OCI-LY3 (cell line): Measurements from ENCODE around the gene CTNNA3.

Experiments used
- H2AFZ ChIP-seq: fragments of 200-600, 300-600 bp; shearing (Covaris generic); 2 replicates; pipeline ENCODE4 v1.6.0; 2014; ENCODE audit warnings: antibody characterized with exemption, low read depth, low read length
- H3K27ac ChIP-seq: fragments of 200-600, 300-600 bp; sonication (generic); 2 replicates; pipeline ENCODE4 v1.5.1; 2014; ENCODE audit warnings: mild to moderate bottlenecking, low read length, moderate library complexity, mixed read lengths
- H3K27me3 ChIP-seq: fragments of 200-600, 300-600 bp; sonication (generic); 2 replicates; pipeline ENCODE4 v1.6.1; 2014; ENCODE audit warnings: low read depth, low read length, mixed read lengths
- H3K36me3 ChIP-seq: fragments of 200-600, 300-600 bp; sonication (generic); replicated peaks from 2 replicates; pipeline ENCODE3; 2014; ENCODE audit warnings: low read depth, low read length, mixed read lengths
- H3K4me1 ChIP-seq: fragments of 300-600, 200-600 bp; sonication (generic); 2 replicates; pipeline ENCODE4 v1.6.1; 2014; ENCODE audit warnings: low read length, mixed read lengths
- H3K4me2 ChIP-seq: fragments of 200-600, 300-600 bp; sonication (generic); 2 replicates; pipeline ENCODE4 v1.6.1; 2014; ENCODE audit warnings: low read length, mixed read lengths
- H3K4me3 ChIP-seq: fragments of 300-600, 200-600 bp; sonication (generic); 2 replicates; pipeline ENCODE4 v1.5.1; 2014; ENCODE audit warnings: antibody characterized with exemption, mild to moderate bottlenecking, low read length, moderate library complexity
- H3K79me2 ChIP-seq: fragments of 300-600, 200-600 bp; shearing (Covaris generic); 2 replicates; pipeline ENCODE4 v1.6.1; 2014; ENCODE audit warnings: mild to moderate bottlenecking, low read length, mixed read lengths
- H3K9ac ChIP-seq: fragments of 300-600, 200-600 bp; shearing (Covaris generic); 2 replicates; pipeline ENCODE4 v1.6.0; 2014; ENCODE audit warnings: mild to moderate bottlenecking, low read length, moderate library complexity
- H3K9me3 ChIP-seq: fragments of 200-600, 300-600 bp; shearing (Covaris generic); 2 replicates; pipeline ENCODE4 v1.6.1; 2014; ENCODE audit warnings: low read length, mixed read lengths; ENCODE audit not compliant: insufficient read depth
- H4K20me1 ChIP-seq: fragments of 200-600, 300-600 bp; sonication (generic); 2 replicates; pipeline ENCODE4 v1.6.1; 2016; ENCODE audit warnings: low read length, mixed read lengths; ENCODE audit not compliant: insufficient read depth
- CTCF ChIP-seq: fragments of 200-600, 300-600 bp; sonication (generic); IDR thresholded peaks from 2 replicates; pipeline ENCODE4 v1.5.1; 2014; ENCODE audit warnings: antibody characterized with exemption, low read length, low read depth
- EZH2phosphoT487 ChIP-seq: fragments of 200-600 bp; shearing (Covaris generic); IDR thresholded peaks from 2 replicates; pipeline ENCODE4 v1.6.1; 2018; ENCODE audit warnings: antibody characterized with exemption, mixed run types, low read depth

Gene CTNNA3

GRCh38 chr10:67225226-67225625 lies 470.8 kb downstream of the CTNNA3 start:
- Histone ChIP-seq H2AFZ (no peak overlapping the region), H3K27me3 (no peaks in the 10 kb centered on the region), H3K79me2 (no peaks in the 10 kb centered on the region), H3K9me3 (no peaks in the 10 kb centered on the region), H3K9ac (no peak overlapping the region), H3K36me3 (no peaks in the 10 kb centered on the region), H4K20me1 (no peaks in the 10 kb centered on the region), H3K27ac (no peak overlapping the region), H3K4me3 (no peak overlapping the region), H3K4me1 (no peaks in the 10 kb centered on the region), H3K4me2 (no peak overlapping the region)
- no peak for TF ChIP-seq CTCF
- TF ChIP-seq EZH2phosphoT487: no peak

DNA sequence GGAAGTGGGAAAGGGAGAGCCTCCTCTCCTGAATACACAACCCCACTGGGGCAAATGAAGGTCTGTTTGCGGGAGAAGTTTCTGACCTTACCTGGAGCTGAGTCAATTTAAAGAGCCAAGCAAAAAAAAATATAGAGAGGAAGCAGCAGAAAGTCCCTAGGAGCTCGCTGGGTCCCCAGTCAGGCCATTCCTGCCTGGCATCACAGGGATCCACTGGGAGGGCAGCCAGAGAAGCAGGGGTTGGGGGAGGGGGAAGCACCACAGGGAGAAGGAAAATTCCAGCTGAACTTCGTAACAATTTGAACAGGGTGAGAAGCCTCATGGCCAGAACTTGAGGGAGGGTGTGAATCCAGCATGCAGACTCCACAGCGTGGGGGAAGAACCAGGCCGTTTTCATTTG lies 471.4 kb downstream of the CTNNA3 start:
- H3K4me3 ChIP-seq: no peak overlapping the region
- H3K4me1 ChIP-seq: no peaks in the 10 kb centered on the region
- no peaks in the 10 kb centered on the region for H3K27me3 ChIP-seq
- TF ChIP-seq CTCF (no peak), EZH2phosphoT487 (no peak)
- H3K9ac ChIP-seq: no peak overlapping the region
- H3K27ac ChIP-seq: no peak overlapping the region
- no peaks in the 10 kb centered on the region for H3K79me2 ChIP-seq
- H3K36me3 ChIP-seq: no peaks in the 10 kb centered on the region
- H4K20me1 ChIP-seq: no peaks in the 10 kb centered on the region
- no peak overlapping the region for H3K4me2 ChIP-seq
- H2AFZ ChIP-seq: no peak overlapping the region
- H3K9me3 ChIP-seq: no peaks in the 10 kb centered on the region

DNA sequence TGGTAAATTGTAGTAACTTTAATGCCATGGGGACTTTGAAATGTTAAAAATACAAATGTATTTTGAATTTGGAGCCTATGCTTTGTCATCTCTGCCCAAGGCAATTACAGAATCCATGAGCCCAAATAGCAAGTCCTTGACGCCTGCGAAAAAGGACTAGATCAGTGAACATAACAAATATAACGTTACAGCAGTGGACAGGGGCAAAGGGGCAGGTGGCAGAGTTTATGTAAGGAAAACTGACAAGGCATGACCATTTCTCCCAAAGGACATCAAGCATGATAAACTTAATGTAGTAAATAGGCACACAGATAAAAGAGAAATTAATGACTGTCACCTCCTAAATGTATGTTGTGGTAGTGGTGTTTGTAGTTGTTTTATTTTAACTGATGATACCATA lies 473.1 kb downstream of the CTNNA3 start:
- TF ChIP-seq EZH2phosphoT487 (no peak), CTCF (no peak)
- no peaks in the 10 kb centered on the region for H3K36me3 ChIP-seq
- H3K9ac ChIP-seq: no peak overlapping the region
- no peaks in the 10 kb centered on the region for H3K27me3 ChIP-seq
- H3K4me2 ChIP-seq: no peak overlapping the region
- no peak overlapping the region for H2AFZ ChIP-seq
- no peak overlapping the region for H3K4me3 ChIP-seq
- H3K27ac ChIP-seq: no peak overlapping the region
- H4K20me1 ChIP-seq: no peaks in the 10 kb centered on the region
- H3K9me3 ChIP-seq: no peaks in the 10 kb centered on the region
- no peaks in the 10 kb centered on the region for H3K4me1 ChIP-seq
- H3K79me2 ChIP-seq: no peaks in the 10 kb centered on the region

GRCh38 chr10:67221939-67222494 lies 474.0 kb downstream of the CTNNA3 start:
- Histone ChIP-seq H3K79me2 (no peaks in the 10 kb centered on the region), H3K36me3 (no peaks in the 10 kb centered on the region), H3K9ac (no peak overlapping the region), H3K4me3 (no peak overlapping the region), H3K27ac (no peak overlapping the region), H3K9me3 (no peaks in the 10 kb centered on the region), H2AFZ (no peak overlapping the region), H3K27me3 (no peaks in the 10 kb centered on the region), H3K4me1 (no peaks in the 10 kb centered on the region), H4K20me1 (no peaks in the 10 kb centered on the region), H3K4me2 (no peak overlapping the region)
- TF ChIP-seq EZH2phosphoT487: no peak
- TF ChIP-seq CTCF: no peak
